GM12874 (cell line): ENCODE results near the gene OSBP2.

Experiments
- TF ChIP-seq, protein P1 (sequence below): IDR thresholded peaks from 2 replicates; pipeline ENCODE4 v1.5.1; 2011; ENCODE audit warnings: low read depth, mild to moderate bottlenecking, control low read depth, low read length, moderate library complexity; ENCODE audit not compliant: insufficient read depth

OSBP2 gene

DNA sequence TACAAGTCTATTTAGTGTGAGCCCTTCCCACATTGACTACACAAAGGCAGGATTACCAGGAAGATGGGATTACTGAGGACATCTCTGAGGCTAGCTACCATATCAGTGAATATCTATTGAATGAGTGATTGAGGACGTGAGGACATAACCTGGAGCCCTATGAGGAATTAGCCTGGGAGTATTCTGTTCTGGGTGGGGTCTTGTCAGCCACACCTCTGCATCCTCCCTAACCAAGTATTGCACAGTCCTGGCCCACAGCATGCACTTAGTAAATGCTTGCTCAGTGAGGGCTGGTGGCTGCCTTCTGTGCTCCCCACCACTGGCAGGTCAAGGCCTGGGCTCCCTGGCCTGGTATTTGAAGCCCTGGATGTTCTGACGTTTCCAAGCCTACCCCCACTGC is 41.8 kb upstream of the OSBP2 start:
- TF ChIP-seq, protein P1, sequence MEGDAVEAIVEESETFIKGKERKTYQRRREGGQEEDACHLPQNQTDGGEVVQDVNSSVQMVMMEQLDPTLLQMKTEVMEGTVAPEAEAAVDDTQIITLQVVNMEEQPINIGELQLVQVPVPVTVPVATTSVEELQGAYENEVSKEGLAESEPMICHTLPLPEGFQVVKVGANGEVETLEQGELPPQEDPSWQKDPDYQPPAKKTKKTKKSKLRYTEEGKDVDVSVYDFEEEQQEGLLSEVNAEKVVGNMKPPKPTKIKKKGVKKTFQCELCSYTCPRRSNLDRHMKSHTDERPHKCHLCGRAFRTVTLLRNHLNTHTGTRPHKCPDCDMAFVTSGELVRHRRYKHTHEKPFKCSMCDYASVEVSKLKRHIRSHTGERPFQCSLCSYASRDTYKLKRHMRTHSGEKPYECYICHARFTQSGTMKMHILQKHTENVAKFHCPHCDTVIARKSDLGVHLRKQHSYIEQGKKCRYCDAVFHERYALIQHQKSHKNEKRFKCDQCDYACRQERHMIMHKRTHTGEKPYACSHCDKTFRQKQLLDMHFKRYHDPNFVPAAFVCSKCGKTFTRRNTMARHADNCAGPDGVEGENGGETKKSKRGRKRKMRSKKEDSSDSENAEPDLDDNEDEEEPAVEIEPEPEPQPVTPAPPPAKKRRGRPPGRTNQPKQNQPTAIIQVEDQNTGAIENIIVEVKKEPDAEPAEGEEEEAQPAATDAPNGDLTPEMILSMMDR, result no peak

DNA sequence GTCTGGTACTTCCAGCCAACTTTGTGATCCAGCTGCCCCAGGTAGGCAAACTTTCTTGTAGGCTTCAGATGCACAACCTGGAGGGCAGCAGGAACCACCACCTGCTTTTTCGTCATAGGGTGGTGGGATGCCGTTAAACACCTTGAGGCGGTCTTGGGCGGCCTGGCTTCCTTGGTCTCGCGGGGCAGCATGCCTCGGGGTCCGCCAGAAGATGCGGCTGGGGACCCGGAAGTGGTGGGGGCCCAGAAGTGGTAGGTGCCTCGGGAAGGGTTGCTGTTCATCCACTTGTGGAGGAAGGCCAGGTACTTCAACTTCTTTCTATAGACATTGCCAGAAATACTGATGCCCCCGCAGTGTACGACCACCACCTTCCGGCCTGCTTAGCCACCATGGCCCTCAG is 40.3 kb upstream of the OSBP2 start:
- TF ChIP-seq, protein P1, result no peak

DNA sequence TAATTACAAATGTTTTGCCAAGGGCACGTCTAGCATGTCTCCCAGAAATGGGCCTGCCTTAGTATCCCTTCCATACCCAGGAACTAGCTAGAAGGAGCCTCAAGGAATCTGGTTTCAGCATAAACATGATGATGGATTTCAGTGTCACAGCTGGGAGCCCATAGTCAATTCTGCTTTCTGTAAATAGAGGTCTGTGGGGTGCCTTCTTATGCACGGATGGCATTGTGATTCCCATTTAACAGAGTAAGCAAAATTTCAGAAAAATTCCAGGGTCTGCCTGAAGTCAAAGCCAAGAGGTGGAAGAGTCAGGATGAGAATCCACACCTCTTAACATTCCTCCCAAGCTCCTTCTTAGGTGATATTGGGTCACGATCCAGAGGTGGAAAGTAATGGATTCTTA is 39.1 kb upstream of the OSBP2 start:
- TF ChIP-seq, protein P1, result no peak

DNA sequence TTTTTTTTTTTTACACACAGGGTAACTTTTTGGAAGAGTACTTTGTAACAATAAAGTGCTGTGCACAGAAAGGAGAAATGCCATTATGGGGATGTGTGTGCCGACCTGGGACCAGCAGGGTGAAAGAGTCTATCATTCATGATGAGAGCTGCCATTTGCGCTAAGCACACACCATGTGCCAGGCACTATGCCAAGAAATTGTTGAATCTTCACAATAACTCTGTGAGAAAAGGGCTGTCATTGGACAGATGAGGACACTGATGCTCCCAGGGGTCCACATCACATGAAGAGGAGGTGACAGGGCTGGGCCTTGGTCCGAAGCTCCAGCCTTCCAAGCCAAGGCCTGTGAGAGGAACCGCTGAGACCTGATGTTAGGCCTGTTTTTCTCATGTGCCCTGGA is 32.6 kb upstream of the OSBP2 start:
- TF ChIP-seq, protein P1, result no peak

DNA sequence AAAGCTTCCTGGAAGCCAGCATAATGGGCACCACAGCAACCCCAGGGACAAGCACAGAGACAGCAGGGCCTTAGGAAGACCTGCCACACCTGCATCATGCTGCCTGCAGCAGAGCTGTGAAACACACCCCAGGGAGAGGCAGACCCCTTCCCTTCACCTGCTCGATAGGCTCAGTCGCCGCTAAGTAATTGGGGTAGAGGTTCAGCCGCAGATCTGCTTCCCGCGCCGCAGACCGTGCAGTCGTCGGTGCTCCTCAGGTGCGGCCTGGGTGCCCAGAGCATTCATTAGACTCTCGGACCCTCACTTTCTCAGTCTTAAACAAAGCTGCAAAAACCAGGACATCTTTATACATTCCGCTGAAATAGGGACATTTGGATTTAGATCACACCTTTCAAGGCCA is 29.9 kb upstream of the OSBP2 start:
- TF ChIP-seq, protein P1, result no peak

DNA sequence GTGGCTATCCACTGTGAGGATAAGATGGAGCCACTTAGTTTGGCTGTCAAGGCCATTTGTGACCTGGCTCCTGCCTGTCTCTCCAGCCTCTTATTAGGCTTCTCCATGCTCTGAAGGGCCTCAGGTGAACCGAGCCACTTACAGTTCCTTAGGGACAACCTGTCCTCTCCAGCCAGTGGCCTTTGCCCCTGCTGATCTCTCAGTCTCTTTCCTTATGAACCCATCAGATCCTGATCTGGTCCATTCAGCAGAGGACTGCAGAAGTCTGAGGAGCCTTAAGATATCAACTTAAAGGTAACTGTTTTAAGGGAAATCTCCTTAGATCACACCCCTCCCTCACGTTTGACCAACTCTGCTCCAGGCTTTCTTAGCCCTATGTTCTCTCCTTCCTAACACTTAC is 29.4 kb upstream of the OSBP2 start:
- TF ChIP-seq, protein P1, result no peak

DNA sequence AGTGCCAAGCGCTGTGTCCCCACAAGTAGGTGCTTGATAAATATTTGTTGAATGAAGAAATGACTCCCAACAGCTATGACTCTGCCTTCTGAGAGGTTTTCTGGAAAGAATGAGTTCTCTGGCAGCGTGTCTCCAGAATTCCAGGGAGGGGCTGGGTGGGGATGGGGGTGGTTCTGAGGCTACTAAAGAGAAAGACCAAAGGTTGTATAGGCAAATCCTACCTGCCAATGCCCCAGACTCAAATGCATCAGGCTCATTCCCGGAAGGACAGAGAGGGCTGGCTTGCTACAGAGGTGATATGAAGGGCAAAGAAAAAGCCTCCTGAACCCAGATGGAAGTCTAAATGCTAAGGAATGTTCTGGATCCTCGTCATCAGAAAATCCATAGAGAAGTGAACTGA is 28.9 kb upstream of the OSBP2 start:
- TF ChIP-seq, protein P1, result no peak

DNA sequence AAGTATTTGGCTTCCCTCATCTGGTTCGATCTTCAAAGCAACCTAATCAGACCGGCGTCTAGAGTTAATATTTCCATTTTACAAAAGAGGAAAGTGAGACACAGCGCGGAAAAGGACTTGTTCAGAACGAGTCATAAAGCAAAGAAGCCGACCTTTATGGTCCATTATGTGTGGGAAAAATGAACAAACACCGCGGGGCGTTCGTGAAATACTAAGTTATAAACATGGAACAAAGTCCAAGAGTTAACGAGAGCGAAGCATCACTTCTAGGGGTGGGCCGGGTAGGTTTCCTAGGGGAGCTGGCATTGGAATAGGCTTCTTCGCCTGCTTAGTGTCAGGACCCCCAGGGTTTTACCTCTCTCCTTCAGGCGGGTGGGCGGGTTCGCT is 27.6 kb upstream of the OSBP2 start:
- TF ChIP-seq, protein P1, result no peak
